ENCODE data around the gene TPK1.

- TF ChIP-seq CTCF (IDR thresholded peaks at IDR 0.05): no peak
- TF ChIP-seq POLR2AphosphoS5 (IDR thresholded peaks at IDR 0.05): no peak
- no peak for TF ChIP-seq POLR2A (IDR thresholded peaks at IDR 0.05)
Measured at GRCh38 chr7:144830811-144831210, 5.0 kb downstream of the TPK1 start.

Data from gastroesophageal sphincter (tissue), 3 donors.